Activated naive CD8-positive, alpha-beta T cell treated with anti-CD3 and anti-CD28 coated beads for 36 hours (primary cell): ENCODE data around the gene RABAC1. TPM values are rescaled to one million over a fixed set of nuclear protein-coding genes. Genes with fewer than 3 reads are reported as not detected.
"Not testable (repeated sequence)": the region's sequence is repeated elsewhere in the genome, so short reads cannot be mapped to it uniquely, and the experiment has no call there.

Source experiments
- DNase-seq: peaks from one replicate; pipeline ENCODE4 v3.0.0; 2021
- H3K27ac Mint-ChIP-seq: one replicate; pipeline ENCODE4 v1.8.0; 2022; ENCODE audit warnings: mild to moderate bottlenecking, moderate library complexity, mixed read lengths
- H3K27me3 Mint-ChIP-seq: one replicate; pipeline ENCODE4 v1.8.0; 2022; ENCODE audit warnings: mild to moderate bottlenecking, mixed read lengths
- H3K36me3 Mint-ChIP-seq: one replicate; pipeline ENCODE4 v1.8.0; 2021; ENCODE audit warnings: mild to moderate bottlenecking, mixed read lengths
- H3K4me1 Mint-ChIP-seq: one replicate; pipeline ENCODE4 v1.8.0; 2021; ENCODE audit warnings: mixed read lengths
- H3K4me3 Mint-ChIP-seq: one replicate; pipeline ENCODE4 v1.8.0; 2022; ENCODE audit warnings: mild to moderate bottlenecking, moderate library complexity, mixed read lengths
- H3K9me3 Mint-ChIP-seq: one replicate; pipeline ENCODE4 v1.8.0; 2022; ENCODE audit warnings: mixed read lengths
- total RNA-seq, 2 experiments: library from RNA; stranded (reverse); gene quantifications; one replicate each; pipeline ENCODE4 v1.2.3, GENCODE V29; 2021

The RABAC1 gene
- total RNA-seq, 2 experiments from 2014 or later, result 46.9 to 50.7 TPM

- peak overlapping the region; percentile 3 for H3K27ac Mint-ChIP-seq
- H3K36me3 Mint-ChIP-seq, result peaks cover 2% of the 10 kb centered on the region
- peaks cover 9% of the 10 kb centered on the region for H3K27me3 Mint-ChIP-seq
- H3K9me3 Mint-ChIP-seq, result no peaks in the 10 kb centered on the region
- DNase-seq, result no peak
- peaks cover 14% of the 10 kb centered on the region for H3K4me1 Mint-ChIP-seq
- H3K4me3 Mint-ChIP-seq, result no peak overlapping the region
Measured at GRCh38 chr19:41921577-41922576, 37.2 kb downstream of the RABAC1 start.

- no peaks in the 10 kb centered on the region for H3K9me3 Mint-ChIP-seq
- peak overlapping the region; percentile 3 for H3K27ac Mint-ChIP-seq
- peaks cover 14% of the 10 kb centered on the region for H3K4me1 Mint-ChIP-seq
- no peak overlapping the region for H3K4me3 Mint-ChIP-seq
- H3K36me3 Mint-ChIP-seq, result peaks cover 2% of the 10 kb centered on the region
- DNase-seq, result no peak
- peaks cover 9% of the 10 kb centered on the region for H3K27me3 Mint-ChIP-seq
Measured at GRCh38 chr19:41920882-41921576, 38.1 kb downstream of the RABAC1 start.

GRCh38 chr19:41919948-41920712, 39.0 kb downstream of the RABAC1 start:
- Mint-ChIP-seq H3K36me3 (peaks cover 2% of the 10 kb centered on the region), H3K4me3 (no peak overlapping the region), H3K4me1 (peaks cover 14% of the 10 kb centered on the region), H3K27ac (no peak overlapping the region), H3K9me3 (no peaks in the 10 kb centered on the region), H3K27me3 (peaks cover 9% of the 10 kb centered on the region)
- no peak for DNase-seq

- peaks cover 17% of the 10 kb centered on the region for H3K27me3 Mint-ChIP-seq
- H3K4me3 Mint-ChIP-seq, result no peak overlapping the region
Measured at GRCh38 chr19:41918653-41919244, 40.4 kb downstream of the RABAC1 start.

GRCh38 chr19:41918095-41918494, 41.0 kb downstream of the RABAC1 start:
- Mint-ChIP-seq H3K36me3 (no peaks in the 10 kb centered on the region), H3K27ac (no peak overlapping the region), H3K4me3 (no peak overlapping the region), H3K27me3 (peaks cover 22% of the 10 kb centered on the region), H3K9me3 (no peaks in the 10 kb centered on the region), H3K4me1 (peaks cover 14% of the 10 kb centered on the region)
- no peak for DNase-seq

More at GRCh38 chr19:41918653-41919244, 40.4 kb downstream of the RABAC1 start:
- peaks cover 18% of the 10 kb centered on the region for H3K4me1 Mint-ChIP-seq
- DNase-seq, result no peak
- peaks cover 2% of the 10 kb centered on the region for H3K36me3 Mint-ChIP-seq
- no peak overlapping the region for H3K27ac Mint-ChIP-seq
- H3K9me3 Mint-ChIP-seq, result no peaks in the 10 kb centered on the region

GRCh38 chr19:41917676-41918075, 41.4 kb downstream of the RABAC1 start:
- peaks cover 13% of the 10 kb centered on the region for H3K4me1 Mint-ChIP-seq
- H3K4me3 Mint-ChIP-seq, result no peak overlapping the region
- peaks cover 25% of the 10 kb centered on the region for H3K27me3 Mint-ChIP-seq
- no peaks in the 10 kb centered on the region for H3K36me3 Mint-ChIP-seq
- H3K27ac Mint-ChIP-seq, result no peak overlapping the region
- no peaks in the 10 kb centered on the region for H3K9me3 Mint-ChIP-seq
- no peak for DNase-seq

GRCh38 chr19:41915776-41916414, 43.2 kb downstream of the RABAC1 start:
- Mint-ChIP-seq H3K27me3 (peaks cover 28% of the 10 kb centered on the region), H3K4me1 (peaks cover 16% of the 10 kb centered on the region), H3K4me3 (no peak overlapping the region), H3K27ac (no peak overlapping the region), H3K36me3 (no peaks in the 10 kb centered on the region), H3K9me3 (no peaks in the 10 kb centered on the region)
- DNase-seq, result no peak

- no peak for DNase-seq
- H3K27me3 Mint-ChIP-seq, result peaks cover 28% of the 10 kb centered on the region
- H3K27ac Mint-ChIP-seq, result no peak overlapping the region
- no peaks in the 10 kb centered on the region for H3K9me3 Mint-ChIP-seq
- H3K36me3 Mint-ChIP-seq, result no peaks in the 10 kb centered on the region
- no peak overlapping the region for H3K4me3 Mint-ChIP-seq
- peaks cover 21% of the 10 kb centered on the region for H3K4me1 Mint-ChIP-seq
Measured at GRCh38 chr19:41915021-41915775, 43.9 kb downstream of the RABAC1 start.

GRCh38 chr19:41914424-41914834, 44.7 kb downstream of the RABAC1 start:
- not testable (repeated sequence) for H3K27ac Mint-ChIP-seq, H3K9me3 Mint-ChIP-seq, H3K4me3 Mint-ChIP-seq, DNase-seq, H3K36me3 Mint-ChIP-seq
- Mint-ChIP-seq H3K27me3 (peaks cover 28% of the 10 kb centered on the region), H3K4me1 (peaks cover 21% of the 10 kb centered on the region)

GRCh38 chr19:41913538-41914423, 45.3 kb downstream of the RABAC1 start:
- Mint-ChIP-seq H3K27me3 (peaks cover 28% of the 10 kb centered on the region), H3K4me1 (peaks cover 21% of the 10 kb centered on the region), H3K4me3 (no peak overlapping the region), H3K9me3 (no peaks in the 10 kb centered on the region), H3K27ac (no peak overlapping the region), H3K36me3 (no peaks in the 10 kb centered on the region)
- no peak for DNase-seq

GRCh38 chr19:41912899-41913537, 46.1 kb downstream of the RABAC1 start:
- Mint-ChIP-seq H3K9me3 (no peaks in the 10 kb centered on the region), H3K27me3 (peaks cover 28% of the 10 kb centered on the region), H3K27ac (no peak overlapping the region), H3K4me1 (peaks cover 21% of the 10 kb centered on the region), H3K4me3 (no peak overlapping the region), H3K36me3 (no peaks in the 10 kb centered on the region)
- DNase-seq, result no peak

- no peak overlapping the region for H3K27ac Mint-ChIP-seq
- H3K27me3 Mint-ChIP-seq, result peaks cover 28% of the 10 kb centered on the region
- peak overlapping the region; percentile 35 for H3K4me3 Mint-ChIP-seq
- H3K36me3 Mint-ChIP-seq, result no peaks in the 10 kb centered on the region
- no peak for DNase-seq
- no peaks in the 10 kb centered on the region for H3K9me3 Mint-ChIP-seq
- peaks cover 21% of the 10 kb centered on the region for H3K4me1 Mint-ChIP-seq
Measured at GRCh38 chr19:41911889-41912731, 47.0 kb downstream of the RABAC1 start.
